HG03565 (cell line): ENCODE results near the gene ANG.
A peak's percentile ranks its signal among the peaks of the same experiment; 100 is the strongest.
"Not testable (repeated sequence)": the region's sequence is repeated elsewhere in the genome, so short reads cannot be mapped to it uniquely, and the experiment has no call there.

Source experiments
- ATAC-seq: cut with Tn5 transposase; IDR thresholded peaks from one replicate; pipeline ENCODE4 v1.9.1; 2021; ENCODE audit warnings: mild to moderate bottlenecking, moderate library complexity; ENCODE audit not compliant: unreplicated experiment

Gene ANG

DNA sequence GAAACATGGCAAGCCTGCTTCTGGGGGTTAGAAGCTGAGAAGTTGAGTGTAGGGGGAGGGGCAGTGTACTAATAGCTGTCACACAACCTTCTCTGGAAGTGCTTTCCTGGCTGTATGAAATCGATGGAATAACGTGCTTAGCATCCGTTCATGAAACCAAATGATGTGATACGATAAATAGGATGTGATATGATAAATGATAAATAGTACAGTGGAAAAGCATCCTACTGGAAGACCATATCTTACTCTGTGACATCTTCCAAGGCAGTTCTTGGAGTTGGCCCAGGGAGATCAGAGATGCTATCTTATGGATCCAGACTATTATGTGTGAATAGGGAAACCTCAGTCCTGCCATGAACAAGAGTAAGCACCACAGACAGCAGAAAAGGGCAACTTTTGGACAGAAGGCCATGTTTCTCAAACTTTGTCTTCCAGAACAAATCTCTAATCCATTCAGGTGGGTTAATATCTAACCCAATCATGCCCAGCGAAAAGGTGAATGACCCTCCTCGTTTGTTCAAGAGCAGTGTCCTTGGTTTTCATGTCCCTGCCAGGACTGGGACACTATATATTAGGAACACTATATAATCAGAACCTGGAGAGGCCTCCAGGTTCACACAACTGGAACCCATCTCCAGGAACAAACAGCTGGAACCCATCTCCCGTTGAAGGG is at the start of gene ANG:
TSS of gene ANG (plus strand) at position 598 of the 673 bp plus-strand sequence. CDS start 4,801 bp downstream, outside the sequence.
- ATAC-seq: no peak

DNA sequence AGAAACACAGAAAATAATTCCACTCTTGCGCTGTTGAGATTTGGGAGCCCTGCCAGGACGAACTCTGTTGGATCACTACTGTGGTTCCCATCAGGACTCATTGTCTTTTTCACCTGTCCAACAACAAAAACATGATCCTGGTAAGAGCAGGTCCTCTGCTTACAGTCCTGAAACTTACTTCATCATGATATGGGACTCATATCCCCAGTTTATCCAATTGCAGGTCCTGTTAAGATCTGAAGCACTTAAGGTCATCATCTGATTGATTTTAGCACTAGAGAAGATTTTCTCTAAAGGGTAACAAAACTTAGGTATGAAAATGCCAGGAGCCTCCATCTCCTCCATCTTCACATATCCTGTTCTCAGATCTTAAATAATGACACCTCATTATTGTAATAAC is 47.0 kb upstream of the ANG start, which contains the start of gene OR6S1:
TSS of gene OR6S1 (minus strand) at position 101 of the 400 bp plus-strand sequence. CDS start at position 101, 0 bp downstream.
- no peak for ATAC-seq

DNA sequence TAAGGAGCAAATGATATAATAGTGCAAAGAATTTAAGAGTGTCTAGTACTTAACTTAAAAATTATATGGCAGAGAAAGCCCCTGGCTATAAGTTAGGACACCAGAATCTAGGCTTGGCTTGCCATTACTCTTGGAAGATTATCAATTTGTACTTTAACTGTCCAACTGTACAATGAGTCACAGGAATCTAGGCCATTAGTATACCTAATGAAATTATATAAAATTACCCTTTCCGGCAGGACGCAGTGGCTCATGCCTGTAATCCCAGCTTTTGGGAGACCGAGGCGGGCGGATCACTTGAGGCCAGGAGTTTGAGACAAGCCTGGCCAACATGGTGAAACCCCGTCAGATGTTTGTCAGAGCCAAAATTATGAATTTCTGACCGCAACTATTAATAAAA is 46.4 kb upstream of the ANG start:
- no peak for ATAC-seq

DNA sequence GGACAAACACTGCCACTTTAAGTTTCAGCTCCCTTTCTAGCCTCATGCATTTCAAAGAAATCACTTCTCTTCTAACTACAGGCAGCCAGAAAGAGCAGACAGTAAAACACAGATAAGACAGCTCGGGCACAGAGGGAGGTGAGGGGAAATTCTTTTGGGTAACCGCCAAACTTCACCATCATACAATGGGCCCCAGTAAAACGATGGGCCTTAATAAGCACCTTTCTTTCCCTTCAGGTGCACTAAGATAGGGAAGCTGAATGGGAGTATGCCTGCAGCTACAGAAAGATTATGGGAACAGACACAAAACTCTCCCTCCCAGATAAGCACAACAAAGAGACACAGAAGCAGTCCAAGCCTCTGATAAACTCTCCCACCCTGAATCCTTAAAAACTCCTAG is 45.8 kb upstream of the ANG start:
- ATAC-seq: not testable (repeated sequence)

DNA sequence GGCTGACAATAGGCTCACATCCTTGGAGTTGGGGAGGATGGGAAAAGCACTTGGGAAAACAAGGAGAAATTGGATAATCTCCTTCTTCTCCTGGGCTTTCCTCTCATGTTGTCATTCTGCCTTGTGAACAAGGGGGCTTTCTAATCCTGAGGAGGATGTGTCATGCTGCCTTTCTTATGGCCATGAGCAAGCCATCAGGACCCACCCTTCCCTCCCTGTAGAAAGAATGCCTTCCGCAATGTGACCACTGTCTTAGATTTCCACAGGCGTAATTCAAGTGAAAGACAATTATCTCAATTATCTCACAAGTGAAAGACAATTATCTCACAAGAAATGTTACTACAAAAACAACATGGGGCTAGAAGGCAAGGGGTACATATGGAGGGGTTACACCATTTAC is 44.0 kb upstream of the ANG start:
- no peak for ATAC-seq

DNA sequence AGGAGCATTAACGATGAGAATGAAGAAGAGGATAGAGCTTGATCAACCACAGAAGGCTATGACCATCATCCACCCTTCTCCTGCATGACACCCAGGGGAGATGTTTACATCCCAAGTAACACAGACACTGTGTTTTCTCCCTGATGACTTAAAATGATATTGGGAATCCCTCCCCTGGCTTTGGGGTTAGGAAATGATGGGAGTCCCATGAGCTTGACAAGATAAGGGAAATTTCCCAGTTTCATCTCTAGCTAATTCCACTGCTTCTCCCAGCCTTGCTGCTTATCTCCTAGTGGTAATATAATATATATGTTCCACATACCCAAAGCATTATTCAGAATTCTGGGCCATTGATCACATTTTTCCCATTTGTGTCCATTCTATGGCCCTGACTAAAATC is 43.1 kb upstream of the ANG start:
- ATAC-seq: no peak

DNA sequence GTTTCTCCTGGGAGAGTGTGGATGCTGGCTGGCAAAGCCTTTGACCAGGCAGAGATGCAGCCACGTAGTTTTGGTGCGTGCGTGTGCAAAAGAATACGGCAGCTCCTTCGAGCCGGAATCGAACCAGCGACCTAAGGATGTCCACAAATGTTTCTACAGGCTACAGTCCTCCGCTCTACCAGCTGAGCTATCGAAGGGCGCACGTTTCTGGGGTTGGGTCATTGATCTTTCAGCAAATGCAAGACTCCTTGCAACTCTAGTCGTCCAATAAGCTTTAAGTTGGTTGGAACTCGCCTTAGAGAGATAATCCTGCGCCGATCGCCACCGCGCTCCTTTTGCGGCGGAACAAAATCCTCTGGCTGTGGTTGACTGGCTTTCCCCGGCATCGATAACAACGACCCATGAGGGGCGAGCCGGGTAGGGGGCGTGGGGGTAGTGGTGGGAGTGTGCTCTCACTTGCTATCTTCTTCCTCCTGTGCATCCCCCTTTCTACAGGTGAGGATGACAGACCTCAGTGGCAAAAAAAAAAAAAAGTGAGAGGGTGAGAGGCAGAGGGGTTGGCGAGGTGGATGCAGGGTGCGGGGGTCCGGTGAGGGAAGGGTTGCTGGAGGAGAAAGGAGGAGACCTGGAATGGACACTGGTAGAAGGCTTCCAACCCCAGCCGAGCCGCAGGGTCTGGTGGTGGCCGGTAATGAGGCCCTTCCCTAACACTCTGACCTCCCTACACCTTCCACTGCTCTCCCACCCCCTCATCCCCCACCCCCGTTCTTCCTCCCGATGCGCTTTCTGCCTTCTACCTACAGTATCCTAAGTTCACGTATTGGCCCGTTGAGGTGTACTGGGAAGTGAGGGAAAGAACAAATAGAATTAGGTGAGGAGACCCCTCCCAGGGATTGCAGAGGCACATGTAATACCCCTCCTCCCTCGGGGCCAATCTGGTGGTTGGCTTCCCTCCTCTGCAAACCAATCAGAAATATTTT is 35.3 kb upstream of the ANG start:
- ATAC-seq: peak; percentile 42

DNA sequence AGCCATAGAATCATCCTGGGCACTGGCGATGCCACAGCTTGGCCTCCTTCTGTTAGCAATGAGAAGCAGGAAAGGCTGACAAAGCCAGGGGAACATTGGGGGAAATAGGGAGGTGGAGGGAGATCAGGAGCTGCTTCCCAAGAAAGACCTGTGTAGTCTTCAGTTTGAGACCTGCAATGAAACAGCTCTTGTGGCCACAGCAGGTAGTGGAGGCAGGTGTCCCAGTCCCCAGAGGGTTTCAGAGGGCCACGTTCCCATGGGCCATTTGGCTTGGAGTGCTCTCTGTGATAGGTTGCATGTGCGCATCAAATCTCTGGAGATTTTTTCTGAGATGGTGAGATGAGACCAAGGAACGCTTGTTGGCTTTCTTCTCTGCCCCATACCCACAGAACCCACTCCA is 32.7 kb upstream of the ANG start:
- no peak for ATAC-seq

DNA sequence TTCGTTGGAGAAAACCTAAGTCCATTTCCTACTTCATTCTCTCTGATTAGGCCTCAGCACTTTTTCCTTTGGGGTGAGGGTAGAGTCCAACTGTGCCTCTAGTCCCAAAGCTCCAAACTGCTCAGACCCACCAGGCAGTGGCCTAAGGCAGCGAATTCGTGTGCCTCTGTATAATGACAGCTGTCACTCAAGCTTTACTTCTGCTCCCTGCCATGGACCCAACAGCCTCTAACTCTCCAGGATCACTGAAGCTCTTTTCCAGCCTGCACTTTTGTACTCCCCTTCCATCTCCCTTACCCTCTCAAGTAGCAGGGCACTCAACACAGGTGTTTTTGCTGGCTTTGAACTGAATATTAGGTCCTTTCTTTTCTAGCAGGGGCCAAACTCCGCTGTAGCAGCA is 32.3 kb upstream of the ANG start:
- ATAC-seq: no peak

DNA sequence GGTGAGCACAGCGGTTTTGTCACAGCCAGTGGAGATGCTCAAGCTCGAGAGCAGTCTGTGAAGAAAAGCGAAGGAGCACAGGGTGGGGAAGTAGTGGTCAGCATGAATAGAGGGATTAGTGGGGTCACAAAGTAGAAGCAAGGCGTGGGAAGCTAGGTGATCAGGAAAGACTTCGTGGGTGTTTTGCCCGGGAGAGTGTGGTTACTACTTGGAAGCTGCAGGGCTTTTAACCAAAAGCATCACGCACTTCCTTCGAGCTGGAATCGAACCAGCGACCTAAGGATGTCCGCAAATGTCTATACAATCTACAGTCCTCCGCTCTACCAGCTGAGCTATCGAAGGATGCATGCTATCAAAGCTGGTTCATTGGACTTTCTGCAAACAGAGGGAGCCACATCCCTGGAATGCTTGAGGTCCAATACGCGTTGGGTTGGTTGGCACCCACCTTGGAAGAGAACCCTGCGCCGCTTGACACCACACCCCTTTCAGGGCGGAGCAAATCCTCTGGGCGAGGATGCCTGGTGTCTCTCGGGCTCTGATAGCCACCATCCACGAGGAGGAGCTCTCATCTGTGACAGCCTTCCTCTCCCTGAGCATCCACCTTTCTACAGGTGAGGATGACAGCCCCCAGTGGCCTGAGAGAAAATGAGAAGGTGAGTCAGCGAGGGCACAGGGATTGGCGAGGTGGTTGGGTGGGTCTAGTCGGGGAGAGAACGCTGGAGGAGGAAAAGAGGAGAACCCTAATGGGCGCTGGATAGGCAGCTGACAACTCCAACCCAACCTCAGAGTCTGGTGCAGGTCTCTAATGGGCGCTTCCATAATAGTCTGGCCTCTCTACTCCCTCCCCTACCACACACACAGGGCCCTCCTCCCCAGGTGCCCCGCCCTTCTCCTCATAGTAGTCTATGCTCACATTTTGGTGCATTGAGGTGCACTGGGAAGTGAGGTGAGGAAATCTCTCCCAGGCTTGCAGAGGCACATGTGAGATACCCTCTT is 31.1 kb upstream of the ANG start:
- ATAC-seq: no peak

DNA sequence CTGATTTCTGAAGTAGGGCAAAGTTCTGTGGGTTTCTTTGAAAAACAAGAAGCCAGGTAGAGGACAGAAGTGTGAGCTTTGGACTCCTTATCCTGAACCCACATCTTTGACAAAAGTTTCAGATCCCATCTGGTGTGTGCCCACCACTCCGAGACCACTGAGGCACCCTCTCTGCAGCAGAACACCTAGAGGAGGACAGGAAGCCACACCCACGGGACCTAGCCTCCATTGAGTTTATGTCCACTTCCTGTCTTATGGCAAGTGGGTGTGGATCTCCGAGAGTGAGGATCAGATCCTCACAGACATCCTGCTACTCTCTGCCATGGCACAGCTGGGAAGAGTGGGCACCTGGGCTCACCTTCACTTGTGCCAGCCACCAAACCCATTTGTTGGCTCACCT is 30.3 kb upstream of the ANG start:
- no peak for ATAC-seq

DNA sequence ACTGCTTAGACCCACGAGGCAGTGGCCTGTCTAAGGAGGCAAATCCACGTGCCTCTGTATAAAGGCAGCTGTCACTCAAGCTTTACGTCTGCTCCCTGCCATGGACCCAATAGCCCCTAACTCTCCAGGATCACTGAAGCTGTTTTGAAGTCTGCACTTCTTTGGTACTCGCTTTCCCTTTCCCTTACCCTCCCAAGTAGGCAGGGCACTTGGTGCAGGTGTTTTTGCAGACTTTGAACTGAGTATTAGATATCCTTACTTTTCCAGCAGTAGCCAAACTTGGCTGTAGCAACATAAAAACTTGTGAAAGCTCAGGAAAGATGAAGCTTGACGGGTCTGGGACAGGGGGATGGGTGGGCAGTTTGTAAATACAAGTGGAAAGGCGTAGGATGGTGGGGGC is 29.2 kb upstream of the ANG start:
- ATAC-seq: no peak

DNA sequence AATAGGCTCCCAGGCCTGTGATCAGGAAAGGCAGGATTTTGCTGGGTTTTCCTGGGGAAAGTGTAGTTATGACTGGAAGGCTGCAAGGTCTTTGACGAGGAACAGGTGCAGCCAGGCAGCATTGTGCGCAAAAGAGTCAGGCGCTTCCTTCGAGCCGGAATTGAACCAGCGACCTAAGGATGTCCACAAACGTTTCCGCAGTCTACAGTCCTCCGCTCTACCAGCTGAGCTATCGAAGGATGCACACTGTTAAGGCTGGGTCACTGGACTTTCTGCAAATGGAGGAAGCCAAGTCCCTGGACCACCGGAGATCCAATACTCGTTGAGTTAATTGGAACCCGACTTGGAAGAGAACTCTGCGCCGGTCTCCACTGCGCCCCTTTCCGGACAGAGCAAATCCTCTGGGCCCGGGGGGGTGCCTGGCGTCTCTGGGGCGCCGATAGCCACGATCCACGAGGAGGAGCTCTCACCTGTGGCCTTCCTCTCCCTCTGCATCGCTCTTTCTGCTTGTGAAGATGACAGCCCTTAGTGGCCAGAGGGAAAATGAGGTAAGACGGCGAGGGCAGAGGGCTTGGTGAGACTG is 28.7 kb upstream of the ANG start:
- no peak for ATAC-seq

DNA sequence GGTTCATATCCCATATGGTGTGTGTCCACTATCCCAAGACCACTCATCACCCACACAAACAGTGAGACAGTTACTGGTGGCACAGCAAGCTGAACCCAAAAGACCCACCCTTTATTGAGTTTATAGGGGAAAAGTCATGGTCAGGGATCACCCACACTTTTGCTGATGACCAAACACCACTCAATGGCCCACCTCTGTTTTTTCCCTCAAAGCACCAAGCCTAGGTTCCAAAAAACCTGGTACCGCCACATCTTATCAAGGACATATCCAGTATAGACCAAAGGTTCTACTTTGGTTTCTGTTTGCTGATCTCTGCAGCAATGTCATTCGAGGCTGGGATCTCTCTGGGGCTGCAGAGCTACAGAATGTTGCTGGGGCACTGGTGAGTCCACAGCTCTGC is 27.4 kb upstream of the ANG start:
- no peak for ATAC-seq

DNA sequence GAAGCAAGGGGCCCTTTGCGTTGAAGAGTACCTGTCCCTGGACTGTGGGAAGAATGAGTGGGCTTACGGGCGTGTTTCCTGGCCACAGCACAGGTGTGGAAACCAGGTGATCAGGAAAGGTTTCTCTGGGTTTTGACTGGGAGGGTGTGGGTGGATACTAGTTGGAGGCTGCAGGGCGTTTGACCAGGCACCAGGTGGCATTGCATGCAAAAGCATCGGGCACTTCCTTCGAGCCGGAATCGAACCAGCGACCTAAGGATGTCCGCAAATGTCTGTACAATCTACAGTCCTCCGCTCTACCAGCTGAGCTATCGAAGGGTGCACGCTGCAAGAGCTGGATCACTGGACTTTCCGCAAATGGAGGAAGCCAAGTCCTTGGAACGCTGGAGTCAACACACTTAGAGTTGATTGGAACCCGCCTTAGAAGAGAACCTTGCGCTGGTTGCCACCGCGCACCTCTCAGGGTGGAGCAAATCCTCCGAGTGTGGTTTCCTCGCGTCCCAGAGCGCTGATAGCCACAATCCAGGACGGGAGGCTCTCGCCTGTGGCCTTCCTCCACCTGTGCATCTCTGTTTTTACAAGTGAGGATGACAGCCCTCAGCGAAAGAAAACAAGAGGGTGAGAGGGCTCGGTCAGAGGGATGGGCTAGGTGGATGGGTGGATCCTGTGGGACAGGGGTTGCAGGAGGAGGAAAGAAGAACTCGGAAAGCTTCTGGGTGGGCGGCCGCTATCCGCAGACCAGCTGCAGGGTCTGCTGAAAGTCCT is 25.4 kb upstream of the ANG start:
- peak; percentile 42 for ATAC-seq

DNA sequence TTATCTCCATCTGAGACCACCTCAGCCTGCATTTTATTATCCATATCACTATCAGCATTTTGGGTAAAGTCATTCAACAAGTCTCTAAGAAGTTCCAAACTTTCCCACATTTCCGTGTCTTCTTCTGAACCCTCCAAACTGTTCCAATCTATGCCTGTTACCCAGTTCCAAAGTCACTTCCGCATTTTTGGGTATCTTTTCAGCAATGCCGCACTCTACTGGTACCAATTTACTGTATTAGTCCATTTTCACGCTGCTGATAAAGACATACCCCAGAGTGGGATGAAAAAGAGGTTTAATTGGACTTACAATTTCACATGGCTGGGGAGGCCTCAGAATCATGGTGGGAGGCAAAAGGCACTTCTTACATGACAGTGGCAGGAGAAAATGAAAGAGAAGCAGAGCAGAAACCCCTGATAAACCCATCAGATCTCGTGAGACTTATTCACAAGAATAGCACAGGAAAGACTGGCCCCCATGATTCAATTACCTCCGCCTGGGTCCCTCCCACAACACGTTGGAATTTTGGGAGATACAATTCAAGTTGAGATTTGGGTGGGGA is 22.1 kb upstream of the ANG start:
- not testable (repeated sequence) for ATAC-seq

DNA sequence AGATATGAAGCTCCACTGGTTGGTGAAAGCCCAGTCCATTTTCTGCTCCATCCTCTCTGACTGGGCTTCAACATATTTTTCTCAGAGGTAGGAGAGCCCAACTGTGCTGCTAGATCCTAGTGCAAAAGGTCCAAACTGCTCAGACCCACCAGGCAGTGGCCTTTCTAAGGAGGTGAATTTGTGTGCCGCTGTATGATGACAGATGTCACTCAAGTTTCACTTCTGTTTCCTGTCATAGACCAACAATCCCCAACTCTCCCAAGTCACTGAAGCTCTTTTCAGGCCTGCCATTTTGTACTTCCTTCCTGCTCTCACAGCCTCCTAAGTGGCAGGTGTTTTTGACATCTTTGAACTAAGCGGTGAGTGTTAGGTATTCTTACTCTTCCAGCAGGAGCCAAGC is 20.6 kb upstream of the ANG start:
- peak; percentile 81 for ATAC-seq

DNA sequence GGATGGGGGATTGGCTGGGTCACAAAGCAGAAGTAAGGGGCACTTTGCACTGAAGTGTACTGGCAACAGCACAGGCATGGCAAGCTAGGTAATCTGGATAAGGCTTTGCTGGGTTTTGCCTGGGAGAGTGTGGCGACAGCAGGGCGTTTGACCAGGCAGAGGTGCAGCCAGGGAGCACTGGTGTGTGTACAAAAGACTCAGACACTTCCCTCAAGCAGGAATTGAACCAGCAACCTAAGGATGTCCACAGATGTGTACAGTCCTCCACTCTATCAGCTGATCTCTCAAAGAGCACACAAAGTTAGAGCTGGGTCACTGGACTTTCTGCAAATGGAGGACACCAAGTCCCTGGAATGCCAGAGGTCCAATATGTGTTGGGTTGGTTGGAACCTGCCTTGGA is 19.6 kb upstream of the ANG start:
- no peak for ATAC-seq

DNA sequence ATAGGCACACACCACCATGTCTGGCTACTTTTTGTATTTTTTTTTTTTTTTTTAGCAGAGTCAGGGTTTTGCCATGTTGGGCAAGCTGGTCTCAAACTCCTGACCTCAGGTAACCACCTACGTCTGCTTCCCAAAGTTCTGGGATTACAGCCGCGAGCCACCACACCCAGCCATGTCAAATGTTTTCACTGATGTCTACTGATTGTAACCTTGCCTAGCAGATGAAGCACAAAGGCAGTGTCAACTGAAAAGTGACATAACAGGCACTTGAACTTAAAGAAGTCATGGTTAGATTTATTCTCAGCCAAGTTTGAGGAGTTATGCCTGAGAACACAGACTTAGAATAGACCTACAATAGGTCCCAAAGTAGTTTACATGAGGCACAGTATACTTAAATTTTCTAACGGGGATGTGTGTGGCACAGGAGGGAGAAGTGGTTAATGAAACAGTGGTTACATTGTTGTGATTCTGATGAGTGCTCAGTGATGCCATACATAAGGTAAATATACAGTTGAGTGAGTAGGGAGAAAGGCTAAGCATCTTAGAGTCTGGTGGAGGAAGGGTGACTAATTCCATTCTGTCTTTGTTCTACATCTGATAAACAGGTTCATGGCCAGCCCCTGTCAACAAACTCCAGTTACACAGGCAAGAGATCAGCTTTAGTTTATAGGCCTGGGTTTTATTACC is 16.8 kb upstream of the ANG start:
- ATAC-seq: peak; percentile 28
